HG02943 (cell line): Measurements from ENCODE around the gene OTOG.

ENCODE experiments used
- ATAC-seq: cut with Tn5 transposase; IDR thresholded peaks from one replicate; pipeline ENCODE4 v1.9.1; 2021; ENCODE audit warnings: mild to moderate bottlenecking, low read depth, moderate library complexity; ENCODE audit not compliant: unreplicated experiment

The OTOG gene

DNA sequence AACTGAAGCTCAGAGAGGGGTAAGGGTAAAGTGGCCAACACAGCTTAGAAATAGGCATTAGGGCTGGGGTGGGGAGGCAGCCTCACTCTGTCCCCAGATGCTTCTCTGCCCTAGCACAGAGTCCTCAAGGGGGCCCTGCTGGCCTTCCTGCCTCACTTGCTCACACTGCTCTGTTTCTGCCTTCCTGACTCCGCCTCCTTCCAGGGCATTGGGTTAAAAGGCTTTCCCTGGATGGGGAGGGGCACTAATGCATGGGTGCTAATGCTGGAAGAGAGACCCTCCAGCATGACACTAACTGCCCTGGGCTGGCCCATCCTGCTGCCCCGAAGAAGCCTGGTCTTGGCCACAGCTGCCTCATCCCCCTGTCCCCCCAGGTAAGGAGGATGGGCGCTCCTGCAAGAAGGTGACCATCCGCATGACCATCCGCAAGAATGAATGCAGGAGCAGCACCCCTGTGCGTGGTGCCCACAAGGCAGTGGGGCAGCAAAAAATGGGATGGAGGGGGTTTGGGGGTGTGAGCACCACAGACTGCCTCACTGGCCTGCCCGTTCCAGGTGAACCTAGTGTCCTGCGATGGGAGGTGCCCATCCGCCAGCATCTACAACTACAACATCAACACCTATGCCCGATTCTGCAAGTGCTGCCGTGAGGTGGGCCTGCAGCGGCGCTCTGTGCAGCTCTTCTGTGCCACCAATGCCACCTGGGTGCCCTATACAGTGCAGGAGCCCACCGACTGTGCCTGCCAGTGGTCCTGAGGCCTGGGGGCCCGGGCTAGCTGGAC is 98.3 kb downstream of the OTOG start:
- ATAC-seq = no peak

DNA sequence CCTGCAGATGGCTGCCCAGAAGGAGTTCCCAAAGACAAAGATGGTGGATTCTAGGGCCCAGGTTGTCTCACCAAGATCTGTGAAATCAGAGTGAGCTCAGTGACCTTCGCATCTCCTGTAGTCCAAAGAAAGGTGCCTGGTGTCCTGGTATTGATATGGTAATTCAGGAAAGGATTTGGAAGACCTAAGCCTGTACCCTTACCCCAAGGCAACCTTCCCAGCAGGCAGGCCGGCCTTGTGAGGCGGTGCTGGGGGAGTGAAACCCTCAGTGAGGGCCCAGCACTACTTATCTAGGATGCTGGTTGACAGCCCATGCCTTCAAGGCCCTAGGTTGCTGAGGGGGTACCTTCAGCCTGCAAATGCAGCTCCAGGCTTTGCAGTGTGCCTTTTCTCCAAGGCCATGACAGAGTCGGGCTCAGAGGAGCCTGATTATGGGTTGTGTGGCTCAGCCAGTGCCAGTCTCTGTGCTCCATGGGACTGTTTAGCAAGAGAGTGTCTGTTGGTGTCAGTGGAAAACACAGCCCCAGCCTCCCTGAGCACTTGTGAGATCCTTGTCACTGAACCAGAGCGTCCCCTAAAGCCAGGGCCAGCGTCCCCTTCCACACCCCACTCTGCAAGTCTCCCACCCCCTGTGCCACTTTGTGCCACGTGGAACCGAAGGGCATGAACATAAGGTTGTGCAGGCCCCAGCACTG is 99.5 kb downstream of the OTOG start:
- no peak for ATAC-seq

DNA sequence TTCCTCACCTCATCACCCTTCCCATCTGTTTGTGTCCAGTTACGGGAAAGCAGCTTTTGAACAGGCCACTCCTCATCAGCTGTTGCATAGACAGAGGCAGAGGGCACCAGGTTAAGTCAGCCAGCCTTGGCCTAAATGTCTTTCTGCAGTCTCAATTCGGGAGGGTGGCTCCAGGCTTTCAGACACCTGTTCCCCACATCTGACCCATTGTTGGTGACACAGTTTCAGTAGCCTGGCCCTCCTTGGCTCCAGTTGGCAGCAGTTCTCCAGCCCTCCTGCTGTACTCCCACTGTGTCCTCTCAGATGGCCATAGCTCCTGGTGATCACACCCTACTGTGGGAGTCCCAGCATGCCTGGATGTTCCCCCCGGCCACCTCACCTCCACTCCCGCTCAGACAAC is 101.5 kb downstream of the OTOG start:
- ATAC-seq = no peak

DNA sequence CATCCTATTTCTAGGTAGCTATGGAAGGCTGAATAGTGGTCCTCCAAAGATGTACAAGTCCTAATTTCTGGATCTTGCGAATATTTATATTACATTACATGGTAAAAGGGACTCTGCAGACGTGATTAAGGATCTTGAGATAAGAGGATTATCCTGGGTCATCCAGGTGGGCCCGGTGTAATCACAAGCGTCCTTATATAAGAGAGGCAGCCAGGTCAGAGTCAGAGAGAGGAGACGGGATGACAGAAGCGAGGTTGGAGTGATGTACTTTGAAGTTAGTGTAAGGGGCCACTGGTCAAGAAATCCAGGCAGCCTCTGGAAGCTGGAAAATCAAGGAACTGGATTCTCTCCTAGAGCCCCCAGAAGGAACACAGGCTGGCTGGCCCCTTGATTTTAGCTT is 102.2 kb downstream of the OTOG start:
- no peak for ATAC-seq

DNA sequence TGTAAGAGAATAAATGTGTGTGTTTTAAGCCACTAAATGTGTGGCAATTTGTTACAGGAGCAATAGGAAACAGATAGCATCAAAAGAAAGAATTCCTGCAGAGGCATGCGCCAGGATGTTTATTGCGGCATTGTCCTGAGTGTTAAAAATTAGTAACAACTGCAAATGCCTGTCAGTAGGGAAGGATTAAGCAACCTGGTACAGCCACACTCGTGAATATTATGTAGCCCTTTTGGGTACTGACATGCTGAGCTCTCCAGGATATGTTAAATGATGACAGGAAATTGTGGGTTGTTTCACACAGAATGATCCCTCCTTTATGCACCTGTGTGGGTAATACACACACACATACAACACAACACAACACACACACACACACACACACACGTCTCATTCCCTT is 102.6 kb downstream of the OTOG start:
- no peak for ATAC-seq

GRCh38 chr11:17650127-17650911 is 103.3 kb downstream of the OTOG start:
- ATAC-seq = no peak

DNA sequence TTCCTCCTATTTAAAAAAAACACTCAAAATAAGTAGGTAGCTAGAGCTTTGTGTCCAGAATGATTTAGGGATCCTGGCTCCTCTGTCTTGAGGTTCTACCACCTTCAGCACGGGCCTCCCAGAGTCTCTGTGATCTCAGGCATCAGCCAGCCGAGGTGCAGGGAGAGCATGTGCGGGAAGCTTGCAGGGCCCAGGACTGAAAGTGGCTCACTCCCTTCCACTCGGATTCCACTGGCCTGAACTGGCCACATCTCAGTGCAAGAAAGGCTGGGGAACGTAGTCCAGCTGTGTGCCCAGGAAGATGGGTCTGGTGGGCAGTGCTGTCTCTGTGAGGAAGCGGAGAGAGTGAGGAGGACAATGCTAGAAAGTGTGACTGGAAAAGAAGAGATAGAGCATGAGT is 104.0 kb downstream of the OTOG start:
- no peak for ATAC-seq

DNA sequence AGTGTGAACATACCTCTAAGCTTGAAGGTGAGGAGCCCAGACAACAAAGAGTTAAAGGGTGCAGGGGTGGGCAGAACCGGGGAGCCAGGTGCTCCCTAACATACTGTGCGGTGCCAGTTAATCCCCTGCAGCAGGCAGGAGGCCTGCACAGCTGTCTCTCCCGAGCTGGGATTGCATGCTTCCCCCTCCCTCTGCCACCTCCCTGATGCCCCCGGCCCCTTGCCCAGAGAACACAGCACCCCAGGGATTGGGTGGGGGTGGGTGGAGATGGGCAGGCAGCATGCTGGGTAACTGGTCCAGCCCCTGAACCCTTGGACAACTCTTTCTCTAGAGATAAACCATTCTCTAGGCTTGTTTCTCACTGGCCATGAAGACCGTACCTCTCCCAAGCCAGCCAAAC is 104.6 kb downstream of the OTOG start:
- ATAC-seq = no peak

GRCh38 chr11:17652556-17652955 is 105.5 kb downstream of the OTOG start:
- no peak for ATAC-seq

DNA sequence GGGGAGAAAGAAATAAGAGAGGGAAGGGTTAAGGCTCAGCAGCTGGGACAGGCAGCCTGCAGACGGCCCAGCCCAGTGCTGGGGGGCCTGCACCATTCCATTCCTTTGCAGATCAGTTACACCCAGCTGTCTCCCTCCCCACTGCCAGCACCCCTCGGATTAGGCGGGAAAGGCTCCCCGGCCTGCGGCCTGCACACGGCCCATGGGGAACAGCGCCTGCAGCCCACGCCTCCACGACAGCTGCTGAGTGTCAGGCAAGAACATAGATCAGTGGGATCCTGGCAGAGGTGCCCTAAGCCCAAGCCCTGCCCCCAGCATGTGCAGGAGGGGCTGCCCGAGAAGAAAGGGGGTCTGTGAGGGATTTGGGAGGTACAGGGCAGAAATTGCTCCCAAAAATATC is 106.6 kb downstream of the OTOG start:
- no peak for ATAC-seq

- ATAC-seq = no peak
Observed at GRCh38 chr11:17655682-17656081, 108.6 kb downstream of the OTOG start.

DNA sequence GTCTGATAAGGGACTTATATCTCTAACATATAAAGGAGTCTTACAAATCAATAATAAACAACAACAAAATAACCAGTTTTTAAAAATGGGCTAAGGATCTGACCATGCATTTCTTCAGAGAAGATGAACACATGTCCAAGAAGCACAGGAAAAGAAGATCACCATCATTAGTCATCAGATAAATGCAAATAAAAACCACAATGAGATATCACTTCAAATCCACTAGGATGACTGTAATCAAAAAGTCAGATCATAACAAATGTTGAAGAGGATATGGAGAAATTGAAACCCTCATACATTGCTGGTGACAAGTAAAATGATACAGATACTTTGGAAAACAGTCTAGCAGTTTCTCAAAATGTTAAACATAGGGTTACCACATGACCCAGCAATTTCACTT is 111.2 kb downstream of the OTOG start:
- ATAC-seq = no peak

GRCh38 chr11:17668166-17668565 is 121.1 kb downstream of the OTOG start:
- ATAC-seq = no peak

- ATAC-seq = no peak
Observed at GRCh38 chr11:17672469-17672868, 125.4 kb downstream of the OTOG start.

DNA sequence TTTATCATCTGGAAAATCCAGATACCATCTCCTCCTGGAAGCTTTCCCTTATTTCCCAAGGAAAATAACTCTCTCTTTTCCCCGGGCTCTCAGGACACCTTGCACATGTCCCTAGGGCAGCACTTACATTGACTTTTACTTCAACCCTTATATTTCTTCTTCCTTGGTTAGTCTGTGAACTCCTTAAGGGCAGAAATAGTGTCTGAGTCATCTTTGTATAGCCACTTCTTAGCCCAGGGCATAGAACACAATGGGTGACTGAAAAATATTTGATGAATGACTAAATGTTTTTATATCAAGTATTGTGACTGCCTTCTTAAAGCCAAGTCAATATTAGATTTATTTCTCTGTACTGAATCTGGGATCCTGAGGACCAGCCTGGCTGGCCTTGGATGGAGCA is 126.9 kb downstream of the OTOG start:
- no peak for ATAC-seq

GRCh38 chr11:17682848-17683247 is 135.8 kb downstream of the OTOG start:
- no peak for ATAC-seq

GRCh38 chr11:17683377-17684161 is 136.5 kb downstream of the OTOG start:
- no peak for ATAC-seq

GRCh38 chr11:17684550-17684949 is 137.5 kb downstream of the OTOG start:
- ATAC-seq = no peak

DNA sequence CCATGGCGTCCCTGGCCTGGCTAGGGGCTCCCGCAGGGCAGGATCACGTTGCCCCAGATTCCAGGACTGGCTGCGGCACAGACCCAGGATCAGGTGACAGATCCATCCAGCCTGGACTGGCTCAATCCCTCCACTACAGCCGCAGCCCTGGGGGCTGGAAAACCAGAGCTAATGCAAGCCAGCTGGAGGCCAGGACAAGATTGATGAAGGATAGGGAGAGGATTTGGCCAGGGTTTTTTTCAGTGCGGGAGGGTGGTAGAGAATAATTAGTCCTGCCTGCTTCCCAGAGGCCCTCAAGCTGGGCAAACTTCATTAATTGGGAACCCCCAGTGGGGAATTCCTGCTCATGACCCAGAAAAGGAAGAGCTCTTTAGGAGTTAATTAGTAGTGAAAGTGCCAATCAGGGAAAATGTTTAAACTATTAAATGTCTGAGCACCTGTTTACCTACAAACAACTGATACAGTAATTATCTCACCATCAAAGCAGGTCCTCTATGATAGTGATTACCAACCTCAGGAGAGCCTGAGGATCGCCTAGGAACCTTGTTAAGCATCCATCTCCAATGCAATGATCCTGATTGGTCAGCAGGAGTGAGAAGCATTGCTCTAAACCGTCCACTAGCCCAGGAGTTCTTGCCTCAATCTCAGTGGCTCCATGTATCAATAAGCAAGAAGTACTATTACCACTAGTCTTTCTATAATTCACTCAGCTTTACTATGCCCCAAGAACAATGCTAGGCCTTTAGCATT is 139.3 kb downstream of the OTOG start:
- no peak for ATAC-seq
